CD4-positive, alpha-beta T cell (primary cell): ENCODE results near the gene CHST15. TPM values are rescaled to one million over a fixed set of nuclear protein-coding genes. Genes with fewer than 3 reads are reported as not detected.

ENCODE experiments used
- ATAC-seq: fragments of 200-7000 bp; cut with Tn5 transposase; one replicate; pipeline ENCODE4 v1.10.0; 2022; ENCODE audit warnings: mild to moderate bottlenecking; ENCODE audit not compliant: poor library complexity
- CTCF ChIA-PET: fragments of 350-600 bp; sonication (Branson Sonifier 250); formaldehyde crosslinking; loops from one replicate; lab custom pipeline; 2021; ENCODE audit warnings: antibody characterized with exemption, inconsistent platforms; lab: Charles Lee
- POLR2A ChIA-PET: fragments of 350-600 bp; sonication (Branson Sonifier 250); formaldehyde crosslinking; loops from one replicate; lab custom pipeline; 2021; ENCODE audit warnings: antibody characterized with exemption, inconsistent platforms; lab: Charles Lee
- DNase-seq, 14 experiments: peaks; one replicate each; pipeline ENCODE4 v3.0.0-alpha.2; 2013 to 2020; ENCODE audit warnings: mixed read lengths in 2 of 14
- H3K27ac ChIP-seq, 2 donors: one replicate each; pipeline versions ENCODE4 v1.5.1 to v1.7.0; 2013; ENCODE audit warnings: low read length in 2 of 2, low read depth in 1 of 2, mild to moderate bottlenecking in 1 of 2
- H3K27me3 ChIP-seq, 2 experiments: 1 replicate in 1 of 2; 2 replicates in 1 of 2; pipeline versions ENCODE4 v1.6.1 to v1.7.0; 2013; ENCODE audit warnings: low read length in 2 of 2, control low read depth in 1 of 2, mild to moderate bottlenecking in 1 of 2, moderate library complexity in 1 of 2; ENCODE audit not compliant: insufficient read depth in 2 of 2, control insufficient read depth in 1 of 2
- H3K36me3 ChIP-seq: one replicate; pipeline ENCODE4 v1.6.1; 2013; ENCODE audit warnings: low read length, control low read depth; ENCODE audit not compliant: insufficient read depth
- H3K4me1 ChIP-seq: one replicate; pipeline ENCODE4 v1.6.1; 2013; ENCODE audit warnings: low read length, control low read depth; ENCODE audit not compliant: insufficient read depth
- H3K4me3 ChIP-seq: one replicate; pipeline ENCODE4 v1.5.1; 2013; ENCODE audit warnings: mild to moderate bottlenecking, low read length, moderate library complexity
- H3K9me3 ChIP-seq, 2 experiments: 1 replicate in 1 of 2; 2 replicates in 1 of 2; pipeline versions ENCODE4 v1.6.1 to v1.7.0; 2013; ENCODE audit warnings: low read length in 2 of 2, mild to moderate bottlenecking in 2 of 2, control low read depth in 1 of 2, moderate library complexity in 1 of 2; ENCODE audit not compliant: control insufficient read depth in 1 of 2, insufficient read depth in 1 of 2
- H3K27ac Mint-ChIP-seq: one replicate; pipeline ENCODE4 v1.8.0; 2020; ENCODE audit warnings: mixed read lengths
- H3K27me3 Mint-ChIP-seq: one replicate; pipeline ENCODE4 v1.8.0; 2021; ENCODE audit warnings: mixed read lengths
- H3K36me3 Mint-ChIP-seq: one replicate; pipeline ENCODE4 v1.8.0; 2021; ENCODE audit warnings: low read depth, mixed read lengths
- H3K4me1 Mint-ChIP-seq: one replicate; pipeline ENCODE4 v1.8.0; 2021; ENCODE audit warnings: low read depth, mixed read lengths
- H3K4me3 Mint-ChIP-seq: one replicate; pipeline ENCODE4 v1.8.0; 2020; ENCODE audit warnings: mild to moderate bottlenecking, mixed read lengths
- H3K9me3 Mint-ChIP-seq: one replicate; pipeline ENCODE4 v1.8.0; 2020; ENCODE audit warnings: mixed read lengths
- intact Hi-C, 2 experiments: fragments of 100-400 bp; cut with DNase I in 1 of 2; cut with micrococcal nuclease in 1 of 2; formaldehyde crosslinking; loops; one replicate each; pipeline versions ENCODE4 v1.15.1 to v1.9.0; 2023 to 2025; cut with DNase I, micrococcal nuclease
- total RNA-seq, 174 experiments: library from RNA in 2 of 174; stranded (reverse) in 2 of 174; gene quantifications; one replicate each; pipeline ENCODE4 v1.2.3 and lab custom pipeline; 2021 to 2026
- TF ChIP-seq, protein P1 (sequence below): fragments of 200-600 bp; IDR thresholded peaks from one replicate; pipeline ENCODE4 v1.8.0; 2022; ENCODE audit warnings: antibody characterized with exemption, mild to moderate bottlenecking

Gene CHST15
- total RNA-seq, 2 experiments from 2014 or later = 0.42 to 0.52 TPM

- TF ChIP-seq, protein P1, sequence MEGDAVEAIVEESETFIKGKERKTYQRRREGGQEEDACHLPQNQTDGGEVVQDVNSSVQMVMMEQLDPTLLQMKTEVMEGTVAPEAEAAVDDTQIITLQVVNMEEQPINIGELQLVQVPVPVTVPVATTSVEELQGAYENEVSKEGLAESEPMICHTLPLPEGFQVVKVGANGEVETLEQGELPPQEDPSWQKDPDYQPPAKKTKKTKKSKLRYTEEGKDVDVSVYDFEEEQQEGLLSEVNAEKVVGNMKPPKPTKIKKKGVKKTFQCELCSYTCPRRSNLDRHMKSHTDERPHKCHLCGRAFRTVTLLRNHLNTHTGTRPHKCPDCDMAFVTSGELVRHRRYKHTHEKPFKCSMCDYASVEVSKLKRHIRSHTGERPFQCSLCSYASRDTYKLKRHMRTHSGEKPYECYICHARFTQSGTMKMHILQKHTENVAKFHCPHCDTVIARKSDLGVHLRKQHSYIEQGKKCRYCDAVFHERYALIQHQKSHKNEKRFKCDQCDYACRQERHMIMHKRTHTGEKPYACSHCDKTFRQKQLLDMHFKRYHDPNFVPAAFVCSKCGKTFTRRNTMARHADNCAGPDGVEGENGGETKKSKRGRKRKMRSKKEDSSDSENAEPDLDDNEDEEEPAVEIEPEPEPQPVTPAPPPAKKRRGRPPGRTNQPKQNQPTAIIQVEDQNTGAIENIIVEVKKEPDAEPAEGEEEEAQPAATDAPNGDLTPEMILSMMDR = no peak
- no peaks in the 10 kb centered on the region for H3K36me3 ChIP-seq
- H3K4me3 ChIP-seq = no peak overlapping the region
- no peak for ATAC-seq
- peaks cover 4% of the 10 kb centered on the region for H3K9me3 Mint-ChIP-seq
- no peak overlapping the region for H3K27ac ChIP-seq
- no peak overlapping the region for H3K27ac Mint-ChIP-seq
- ChIA-PET POLR2A (no interaction called here), CTCF (no interaction called here)
- H3K4me3 Mint-ChIP-seq = no peak overlapping the region
- DNase-seq = peak in 2 of 14 experiments; percentile 43 to 48
- peaks cover 5% of the 10 kb centered on the region for H3K4me1 ChIP-seq
- peaks cover 12% of the 10 kb centered on the region for H3K4me1 Mint-ChIP-seq
- H3K9me3 ChIP-seq = peaks cover 0 to 10% of the 10 kb centered on the region in 2 experiments
- intact Hi-C loops = no loop called here
- H3K27me3 ChIP-seq = no peaks in the 10 kb centered on the region
- H3K36me3 Mint-ChIP-seq = no peaks in the 10 kb centered on the region
- no peaks in the 10 kb centered on the region for H3K27me3 Mint-ChIP-seq
These were observed 52.8 kb downstream of the CHST15 start for GRCh38 chr10:124040451-124041188.

- no peak for DNase-seq
- no peak overlapping the region for H3K4me3 ChIP-seq
- no peak overlapping the region for H3K27ac ChIP-seq
- CTCF ChIA-PET = no interaction called here
- H3K4me1 Mint-ChIP-seq = peaks cover 16% of the 10 kb centered on the region
- no peaks in the 10 kb centered on the region for H3K27me3 ChIP-seq
- no peaks in the 10 kb centered on the region for H3K27me3 Mint-ChIP-seq
- H3K4me3 Mint-ChIP-seq = no peak overlapping the region
- TF ChIP-seq, protein P1 = no peak
- no peak for ATAC-seq
- H3K9me3 Mint-ChIP-seq = no peaks in the 10 kb centered on the region
- intact Hi-C loops = no loop called here
- no peak overlapping the region for H3K27ac Mint-ChIP-seq
- peaks cover 12% of the 10 kb centered on the region for H3K4me1 ChIP-seq
- H3K9me3 ChIP-seq = peaks cover 0 to 8% of the 10 kb centered on the region in 2 experiments
- no peaks in the 10 kb centered on the region for H3K36me3 ChIP-seq
- no peaks in the 10 kb centered on the region for H3K36me3 Mint-ChIP-seq
- POLR2A ChIA-PET = no interaction called here
These were observed 53.9 kb downstream of the CHST15 start for GRCh38 chr10:124039483-124040013.

- ChIA-PET CTCF (no interaction called here), POLR2A (no interaction called here)
- H3K27ac ChIP-seq = no peak overlapping the region
- H3K4me3 ChIP-seq = no peak overlapping the region
- Mint-ChIP-seq H3K27me3 (no peaks in the 10 kb centered on the region), H3K27ac (no peak overlapping the region), H3K4me1 (peaks cover 11% of the 10 kb centered on the region), H3K36me3 (no peaks in the 10 kb centered on the region), H3K4me3 (no peak overlapping the region), H3K9me3 (no peaks in the 10 kb centered on the region)
- TF ChIP-seq, protein P1 = no peak
- ATAC-seq (no peak), DNase-seq (no peak)
- no peaks in the 10 kb centered on the region for H3K36me3 ChIP-seq
- H3K4me1 ChIP-seq = peaks cover 12% of the 10 kb centered on the region
- intact Hi-C loops = no loop called here
- H3K9me3 ChIP-seq = no peaks in the 10 kb centered on the region
- no peaks in the 10 kb centered on the region for H3K27me3 ChIP-seq
These were observed 55.6 kb downstream of the CHST15 start for GRCh38 chr10:124037784-124038183.
